ENCODE data around the gene GALNT2.

The GALNT2 gene

GRCh38 chr1:230286166-230286889, 219.3 kb downstream of the GALNT2 start:
- DNase-seq = no peak

- no peak for DNase-seq
Observed at GRCh38 chr1:230286890-230287269, 219.8 kb downstream of the GALNT2 start.

DNA sequence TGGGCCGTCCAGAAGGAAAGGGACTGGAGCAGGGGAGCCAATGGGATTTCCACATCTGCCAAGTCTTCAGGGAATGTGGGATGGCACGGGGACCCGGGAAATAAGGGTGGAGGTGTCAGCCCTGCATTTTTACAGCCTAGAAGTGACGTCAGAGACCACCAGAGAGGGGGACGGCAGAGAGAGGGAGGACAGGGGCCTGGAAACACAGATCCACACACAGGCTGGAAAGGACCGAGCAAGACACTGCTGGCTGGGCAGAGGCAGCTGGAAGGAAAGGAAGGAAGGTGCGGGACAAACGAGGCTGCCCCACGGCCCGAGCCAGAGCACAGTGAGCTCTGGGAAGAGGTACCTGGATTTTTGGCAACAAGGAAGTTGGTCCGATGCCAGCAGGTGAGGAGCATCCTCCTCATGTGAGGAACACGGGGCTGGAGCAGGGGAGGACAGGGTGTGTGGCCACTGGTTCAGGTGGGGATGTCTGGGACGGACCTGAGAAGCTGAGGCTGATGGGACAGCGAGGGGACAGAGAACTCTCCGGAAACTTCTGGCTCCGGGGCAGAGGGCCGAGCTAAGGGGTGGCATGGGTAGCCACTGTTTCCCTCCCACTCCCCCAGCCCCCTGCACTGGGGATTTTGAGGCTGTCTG, 220.8 kb downstream of the GALNT2 start:
- no peak for DNase-seq

DNA sequence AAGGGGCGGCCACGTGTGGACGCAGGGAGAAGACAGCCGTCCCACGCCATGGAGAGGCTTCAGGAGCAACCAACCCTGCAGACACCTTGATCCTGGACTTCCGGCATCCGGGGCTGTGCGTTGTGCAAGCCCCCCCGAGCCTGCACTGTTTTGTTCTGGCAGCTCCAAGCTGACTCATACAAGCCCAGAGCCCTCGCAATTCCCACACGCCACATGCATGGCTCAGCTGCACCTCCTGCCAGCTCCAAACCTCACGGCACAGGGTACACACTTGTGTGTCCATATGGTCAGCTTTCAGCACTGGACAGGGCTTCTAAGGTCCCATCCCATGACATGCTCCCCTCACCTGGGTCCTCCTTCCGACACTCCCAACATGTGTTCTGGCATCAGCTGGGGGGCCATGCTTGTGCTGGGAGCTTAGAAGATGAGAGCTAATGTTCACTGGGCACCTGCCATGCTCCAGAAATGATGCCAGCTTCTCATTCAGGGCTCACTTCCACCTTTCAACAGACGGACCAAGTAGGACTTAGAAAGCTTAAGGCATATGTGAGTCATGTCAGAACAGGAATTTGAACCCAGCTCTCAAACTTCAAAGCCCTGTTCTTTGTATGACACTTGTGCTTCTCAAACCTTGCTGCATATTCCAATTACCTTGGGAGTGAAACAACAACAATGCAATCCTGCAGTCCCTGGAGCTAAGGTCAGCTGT, 221.8 kb downstream of the GALNT2 start:
- no peak for DNase-seq

DNA sequence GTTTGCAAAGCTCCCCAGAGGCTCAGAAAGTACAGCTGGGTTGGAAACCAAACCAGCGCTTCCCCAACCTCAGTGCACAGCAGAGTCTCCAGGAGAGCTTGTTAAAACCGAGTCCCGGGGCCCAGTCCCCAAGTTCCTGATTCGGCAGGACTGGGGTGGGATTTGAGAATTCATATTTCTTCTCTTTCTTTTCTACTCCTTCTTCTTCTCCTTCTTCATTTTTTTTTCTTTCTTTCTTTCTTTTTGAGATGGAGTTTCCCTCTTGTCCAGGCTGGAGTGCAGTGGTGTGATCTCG, 222.3 kb downstream of the GALNT2 start:
- no peak for DNase-seq

DNA sequence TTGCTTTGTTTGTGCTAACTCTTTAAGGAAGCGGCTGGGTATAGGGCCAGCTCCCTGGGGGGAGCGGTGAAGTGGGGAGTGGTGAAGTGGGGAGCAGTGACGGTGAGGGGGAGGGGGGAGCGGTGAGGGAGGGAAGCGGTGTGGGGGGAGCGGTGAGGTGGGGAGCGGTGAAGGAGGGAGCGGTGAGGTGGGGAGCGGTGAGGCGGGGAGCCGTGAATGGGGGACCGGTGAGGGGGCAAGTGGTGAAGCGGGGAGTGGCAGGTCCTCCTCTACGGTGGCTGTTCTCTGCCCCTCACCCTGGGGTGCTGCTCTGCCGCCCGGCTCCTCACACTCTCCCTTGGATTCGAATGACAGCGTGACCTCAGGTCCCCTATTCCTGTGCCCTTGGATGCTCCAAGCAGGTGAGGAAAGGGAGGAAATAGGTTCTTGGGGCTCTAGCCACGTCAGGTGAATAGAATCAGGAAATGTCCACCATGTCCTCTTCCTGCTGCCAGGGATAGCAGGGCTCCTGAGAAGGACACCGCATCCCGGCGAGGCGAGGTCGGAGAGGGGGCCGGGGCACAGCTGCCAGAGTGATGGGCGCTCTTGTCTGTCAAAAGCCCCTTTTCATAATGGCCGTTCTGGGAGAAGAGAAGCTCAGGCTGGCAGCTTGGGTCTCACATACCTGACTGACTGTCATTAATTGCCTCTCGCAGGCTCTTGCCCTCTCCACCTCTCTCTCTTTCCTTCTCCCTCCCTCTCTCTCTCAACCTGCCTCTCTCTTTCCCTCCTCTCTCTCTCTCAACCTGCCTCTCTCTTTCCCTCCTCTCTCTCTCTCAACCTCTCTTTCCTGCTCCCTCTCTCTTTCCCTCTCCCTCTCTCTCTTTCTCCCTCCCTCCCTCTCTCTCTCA, 224.9 kb downstream of the GALNT2 start:
- DNase-seq = no peak

GRCh38 chr1:230292689-230293389, 225.8 kb downstream of the GALNT2 start:
- DNase-seq = peak; percentile 46 to 69

GRCh38 chr1:230293390-230293700, 226.3 kb downstream of the GALNT2 start:
- DNase-seq = no peak

GRCh38 chr1:230295367-230295766, 228.3 kb downstream of the GALNT2 start:
- DNase-seq = no peak

GRCh38 chr1:230299191-230300006, 232.4 kb downstream of the GALNT2 start:
- DNase-seq = peak in 1 of 2 experiments; percentile 36

GRCh38 chr1:230300322-230301301, 233.6 kb downstream of the GALNT2 start:
- no peak for DNase-seq

- DNase-seq = no peak
Observed at GRCh38 chr1:230301322-230301721, 234.3 kb downstream of the GALNT2 start.

DNA sequence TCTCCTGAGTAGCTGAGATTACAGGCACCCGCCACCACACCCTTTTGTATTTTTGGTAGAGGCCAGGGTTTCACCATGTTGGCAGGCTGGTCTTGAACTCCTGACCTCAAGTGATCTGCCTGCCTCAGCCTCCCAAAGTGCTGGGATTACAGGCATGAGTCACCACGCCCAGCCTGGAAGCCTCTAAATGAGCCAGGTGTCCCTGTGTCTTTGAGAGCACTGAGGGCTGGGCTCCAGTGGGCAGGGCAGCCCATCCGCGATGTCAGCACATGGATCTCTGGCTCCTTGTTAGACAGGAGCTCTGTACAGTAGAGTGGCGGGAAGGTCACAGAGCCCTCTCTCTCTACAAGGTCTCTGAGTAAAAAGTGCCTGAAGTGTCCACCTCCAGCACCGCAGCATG, 234.8 kb downstream of the GALNT2 start:
- peak in 1 of 2 experiments; percentile 24 for DNase-seq

DNA sequence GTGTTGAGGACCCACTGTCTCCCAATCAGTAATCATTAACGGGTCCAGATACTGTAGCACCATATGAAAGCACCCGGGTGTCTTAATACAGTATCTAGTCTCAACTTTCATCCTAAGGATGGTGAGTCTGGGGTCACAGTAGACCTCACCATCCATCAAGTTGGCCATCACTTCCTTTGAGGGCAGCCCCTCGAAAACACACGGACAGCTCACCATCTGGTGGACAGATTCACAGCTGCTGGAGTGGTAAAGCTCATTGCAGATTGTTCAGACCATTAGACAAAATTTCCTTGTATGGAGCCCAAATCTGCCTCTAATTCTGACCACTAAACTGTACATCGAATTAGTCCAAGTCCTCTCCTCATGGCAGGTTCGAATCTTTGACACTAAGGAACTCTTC, 236.0 kb downstream of the GALNT2 start:
- peak in 1 of 2 experiments; percentile 10 for DNase-seq

DNA sequence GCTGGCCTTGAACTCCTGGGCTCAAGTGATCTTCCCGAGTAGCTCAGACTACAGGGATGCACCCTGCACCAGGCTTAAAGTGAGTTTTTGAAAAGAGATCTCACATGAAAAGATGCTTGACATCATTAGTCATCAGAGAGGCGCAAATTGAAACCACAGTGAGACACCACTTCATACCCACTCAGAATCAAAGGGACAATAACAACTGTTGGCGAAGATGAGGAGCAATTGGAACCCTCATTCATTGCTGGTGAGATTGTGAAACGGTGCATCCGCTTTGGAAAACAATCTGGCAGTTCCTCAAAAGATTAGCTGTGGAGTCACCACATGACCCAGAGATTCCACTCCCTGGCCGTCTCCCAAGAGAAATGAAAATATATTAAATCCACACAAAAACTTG, 236.8 kb downstream of the GALNT2 start:
- DNase-seq = no peak

DNA sequence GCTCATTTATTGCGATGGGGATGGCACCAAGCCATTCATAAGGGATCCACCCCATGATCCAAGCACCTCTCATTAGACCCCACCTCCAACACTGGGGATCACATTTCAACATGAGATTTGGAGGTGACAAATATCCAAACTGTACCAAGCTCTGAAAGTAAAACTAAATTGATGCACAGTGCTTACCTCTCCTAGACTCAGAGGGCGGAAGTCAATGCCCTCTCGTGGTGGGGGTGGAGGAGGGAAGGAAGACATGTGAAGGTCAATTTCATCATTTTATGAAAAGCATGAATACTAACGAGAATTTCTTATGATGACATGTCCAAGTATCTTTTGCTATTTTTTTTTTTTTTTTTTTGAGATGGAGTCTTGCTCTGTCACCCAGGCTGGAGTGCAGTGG, 239.1 kb downstream of the GALNT2 start:
- no peak for DNase-seq

- DNase-seq = no peak
Observed at GRCh38 chr1:230307213-230307612, 240.2 kb downstream of the GALNT2 start.

DNA sequence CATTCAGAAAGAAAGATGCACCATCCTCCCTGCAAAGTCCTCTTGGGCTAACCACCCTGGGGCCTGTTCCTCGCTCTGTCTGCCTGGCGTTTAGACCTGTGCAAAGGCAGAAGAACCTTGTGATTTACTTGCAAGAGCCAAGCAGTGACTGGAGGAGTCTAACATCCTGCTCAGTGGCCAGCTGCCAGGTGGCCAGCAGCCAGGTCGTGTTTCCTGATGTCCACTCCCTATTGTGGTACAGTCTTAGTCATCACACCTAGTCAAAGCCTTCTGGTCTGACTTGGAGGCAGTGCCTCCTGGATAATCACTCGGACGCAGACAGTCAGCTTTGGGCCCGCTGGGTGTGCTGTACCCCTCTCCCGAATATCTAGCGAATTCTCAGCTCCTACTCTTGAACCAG, 241.0 kb downstream of the GALNT2 start:
- DNase-seq = peak; percentile 32 to 34

GRCh38 chr1:230308821-230309220, 241.8 kb downstream of the GALNT2 start:
- no peak for DNase-seq

DNA sequence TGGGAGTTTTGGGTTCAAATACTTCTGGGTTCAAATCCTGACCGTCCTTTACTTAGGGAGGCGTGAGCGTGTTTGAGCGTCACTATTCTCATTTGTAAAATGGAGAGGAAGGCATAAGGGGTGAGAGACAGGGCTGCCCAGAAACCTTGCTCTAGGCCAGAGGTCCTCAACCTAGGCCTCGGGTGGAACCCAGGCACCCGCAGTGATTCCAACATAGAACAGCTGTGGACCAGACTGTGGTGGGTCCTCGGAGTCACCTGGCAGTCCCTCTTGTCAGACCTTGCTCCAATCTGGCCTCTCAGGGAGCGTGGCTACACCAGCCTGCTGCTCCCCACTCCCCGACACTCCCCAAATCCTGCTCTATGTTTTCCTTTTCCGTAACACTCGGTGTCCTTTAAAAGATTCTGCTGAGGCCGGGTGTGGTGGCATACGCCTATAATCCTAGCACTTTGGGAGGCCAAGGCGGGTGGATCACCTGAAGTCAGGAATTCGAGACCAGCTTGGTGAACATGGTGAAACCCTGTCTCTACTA, 242.7 kb downstream of the GALNT2 start:
- no peak for DNase-seq
